H9 (cell line): ENCODE data around the gene SECTM1. TPM values are rescaled to one million over a fixed set of nuclear protein-coding genes. Genes with fewer than 3 reads are reported as not detected.

Experiments used
- DNase-seq: peaks from one replicate; pipeline ENCODE4 v3.0.0-alpha.2; 2017
- H2AFZ ChIP-seq: one replicate; pipeline ENCODE4 v1.6.1; 2013; ENCODE audit warnings: mild to moderate bottlenecking, low read length, control low read depth, moderate library complexity
- H2AK5ac ChIP-seq: 2 replicates; pipeline ENCODE4 v1.6.1; 2013; ENCODE audit warnings: low read length, control low read depth, mixed read lengths; ENCODE audit not compliant: insufficient read length
- H2BK120ac ChIP-seq: one replicate; pipeline ENCODE4 v1.6.1; 2013; ENCODE audit warnings: low read depth, mild to moderate bottlenecking, low read length, control low read depth, inconsistent platforms; ENCODE audit not compliant: poor library complexity, severe bottlenecking
- H2BK12ac ChIP-seq: 2 replicates; pipeline ENCODE4 v1.6.1; 2013; ENCODE audit warnings: low read length, control low read depth, mixed read lengths, low read depth; ENCODE audit not compliant: insufficient read length
- H2BK15ac ChIP-seq: 2 replicates; pipeline ENCODE4 v1.6.1; 2013; ENCODE audit warnings: low read depth, low read length, control low read depth
- H2BK20ac ChIP-seq: one replicate; pipeline ENCODE4 v1.6.1; 2013; ENCODE audit warnings: low read depth, mild to moderate bottlenecking, low read length, control low read depth, inconsistent platforms; ENCODE audit not compliant: poor library complexity, severe bottlenecking
- H2BK5ac ChIP-seq: 2 replicates; pipeline ENCODE4 v1.6.1; 2013; ENCODE audit warnings: low read length, control low read depth, mixed read lengths; ENCODE audit not compliant: insufficient read length
- H3K14ac ChIP-seq: 2 replicates; pipeline ENCODE4 v1.6.1; 2013; ENCODE audit warnings: low read length, control low read depth; ENCODE audit not compliant: insufficient read depth
- H3K18ac ChIP-seq: 2 replicates; pipeline ENCODE4 v1.6.1; 2013; ENCODE audit warnings: low read depth, mild to moderate bottlenecking, mixed read lengths, low read length, control low read depth; ENCODE audit not compliant: insufficient read length
- H3K23ac ChIP-seq: 2 replicates; pipeline ENCODE4 v1.6.1; 2013; ENCODE audit warnings: low read length, control low read depth, mixed read lengths, low read depth; ENCODE audit not compliant: insufficient read length
- H3K23me2 ChIP-seq: 2 replicates; pipeline ENCODE4 v1.6.1; 2013; ENCODE audit warnings: low read depth, mild to moderate bottlenecking, mixed read lengths, low read length, control low read depth; ENCODE audit not compliant: insufficient read length, poor library complexity, severe bottlenecking
- H3K27ac ChIP-seq: 2 replicates; pipeline ENCODE4 v1.5.1; 2013; ENCODE audit warnings: low read length, control low read depth, mixed read lengths, low read depth; ENCODE audit not compliant: insufficient read length
- H3K27me3 ChIP-seq: 2 replicates; pipeline ENCODE4 v1.6.1; 2013; ENCODE audit warnings: low read length, control low read depth, inconsistent platforms; ENCODE audit not compliant: insufficient read depth
- H3K4ac ChIP-seq: 2 replicates; pipeline ENCODE4 v1.6.1; 2013; ENCODE audit warnings: low read depth, mild to moderate bottlenecking, control low read depth, inconsistent platforms, low read length, moderate library complexity
- H3K4me1 ChIP-seq: 2 replicates; pipeline ENCODE4 v1.6.1; 2013; ENCODE audit warnings: low read length, control low read depth, inconsistent platforms; ENCODE audit not compliant: insufficient read depth
- H3K4me2 ChIP-seq: 2 replicates; pipeline ENCODE4 v1.6.1; 2013; ENCODE audit warnings: low read length, control low read depth, mixed read lengths; ENCODE audit not compliant: insufficient read length, insufficient read depth
- H3K56ac ChIP-seq: 2 replicates; pipeline ENCODE4 v1.6.1; 2013; ENCODE audit warnings: low read depth, mild to moderate bottlenecking, mixed read lengths, low read length, control low read depth; ENCODE audit not compliant: insufficient read length
- H3K79me1 ChIP-seq: 2 replicates; pipeline ENCODE4 v1.6.1; 2013; ENCODE audit warnings: low read depth, mild to moderate bottlenecking, moderate library complexity, low read length, control low read depth, inconsistent platforms; ENCODE audit not compliant: insufficient read depth, poor library complexity, severe bottlenecking
- H3K79me2 ChIP-seq: 2 replicates; pipeline ENCODE4 v1.6.1; 2013; ENCODE audit warnings: low read length, control low read depth, inconsistent platforms; ENCODE audit not compliant: insufficient read depth
- H3K9ac ChIP-seq: 2 replicates; pipeline ENCODE4 v1.6.1; 2013; ENCODE audit warnings: low read length, control low read depth, mixed read lengths; ENCODE audit not compliant: insufficient read length; ENCODE audit errors: extremely low read depth
- H3K9me3 ChIP-seq: one replicate; pipeline ENCODE4 v1.6.1; 2013; ENCODE audit warnings: low read depth, low read length, inconsistent platforms; ENCODE audit not compliant: control insufficient read depth
- H3T11ph ChIP-seq: one replicate; pipeline ENCODE4 v1.6.1; 2013; ENCODE audit warnings: mild to moderate bottlenecking, low read length, control low read depth, inconsistent platforms
- H4K20me1 ChIP-seq: one replicate; pipeline ENCODE4 v1.6.1; 2013; ENCODE audit not compliant: control insufficient read depth, insufficient read length, insufficient read depth
- H4K5ac ChIP-seq: 2 replicates; pipeline ENCODE4 v1.6.1; 2013; ENCODE audit warnings: low read depth, mild to moderate bottlenecking, mixed read lengths, low read length, control low read depth; ENCODE audit not compliant: insufficient read length
- H4K8ac ChIP-seq: replicated peaks from 2 replicates; pipeline ENCODE4 v1.6.1; 2013; ENCODE audit warnings: low read length, control low read depth, mixed read lengths, low read depth; ENCODE audit not compliant: insufficient read length
- H4K91ac ChIP-seq: 2 replicates; pipeline ENCODE4 v1.6.1; 2013; ENCODE audit warnings: low read depth, mild to moderate bottlenecking, moderate library complexity, mixed read lengths, low read length, control low read depth; ENCODE audit not compliant: insufficient read length
- H3K27ac Mint-ChIP-seq, 3 experiments: 2 replicates in 2 of 3; 3 replicates in 1 of 3; pipeline ENCODE4 v1.8.0; 2020 to 2021; ENCODE audit warnings: mixed read lengths in 3 of 3, mild to moderate bottlenecking in 1 of 3, moderate library complexity in 1 of 3
- H3K27me3 Mint-ChIP-seq: 2 replicates; pipeline ENCODE4 v1.8.0; 2021; ENCODE audit warnings: low read depth, mild to moderate bottlenecking, moderate library complexity, mixed read lengths
- H3K36me3 Mint-ChIP-seq, 3 experiments: 2 replicates in 2 of 3; 3 replicates in 1 of 3; pipeline ENCODE4 v1.8.0; 2020 to 2021; ENCODE audit warnings: low read depth in 3 of 3, mixed read lengths in 3 of 3; ENCODE audit not compliant: insufficient read depth in 1 of 3
- H3K4me1 Mint-ChIP-seq, 2 experiments: 2 replicates each; pipeline ENCODE4 v1.8.0; 2020; ENCODE audit warnings: mixed read lengths in 2 of 2
- H3K4me3 Mint-ChIP-seq, 2 experiments: 2 replicates in 1 of 2; 3 replicates in 1 of 2; pipeline ENCODE4 v1.8.0; 2020 to 2021; ENCODE audit warnings: mild to moderate bottlenecking in 2 of 2, mixed read lengths in 2 of 2, moderate library complexity in 1 of 2
- H3K9me3 Mint-ChIP-seq, 2 experiments: 2 replicates in 1 of 2; 3 replicates in 1 of 2; pipeline ENCODE4 v1.8.0; 2020; ENCODE audit warnings: mild to moderate bottlenecking in 2 of 2, mixed read lengths in 2 of 2, moderate library complexity in 1 of 2
- CTCF ChIP-seq: fragments of 200-600 bp; sonication (generic); conservative IDR thresholded peaks from 3 replicates; pipeline ENCODE4 v1.8.0; 2021; ENCODE audit warnings: antibody characterized with exemption, mild to moderate bottlenecking
- WGBS: extraction: QIAGEN DNeasy Blood & Tissue Kit; methylation state at CpG from one replicate; pipeline ENCODE4 v1.1.7; 2013; ENCODE audit warnings: missing lambda C conversion rate, low lambda C conversion rate, mixed read lengths; ENCODE audit not compliant: insufficient read length; ENCODE audit errors: extremely low coverage; 5-methylcytosine and 5-hydroxymethylcytosine counted together
- total RNA-seq: library from RNA; stranded (reverse); gene quantifications from 2 replicates; pipeline ENCODE4 v1.2.1, GENCODE V29; 2021

Gene SECTM1
- total RNA-seq, 1 experiment from 2014 or later = 0.28 TPM

- Histone ChIP-seq H3K4ac (no peak overlapping the region), H3K79me2 (no peaks in the 10 kb centered on the region), H4K5ac (no peak overlapping the region), H3K14ac (no peak overlapping the region), H3K4me2 (no peak overlapping the region), H3K18ac (no peak overlapping the region), H3K4me1 (no peaks in the 10 kb centered on the region), H4K8ac (no peak overlapping the region), H4K20me1 (no peaks in the 10 kb centered on the region), H2BK120ac (no peak overlapping the region), H2BK5ac (no peak overlapping the region), H3K56ac (no peak overlapping the region), H3K9me3 (no peaks in the 10 kb centered on the region), H3T11ph (no peak overlapping the region), H2AFZ (no peak overlapping the region), H2BK20ac (no peak overlapping the region), H2BK12ac (no peak overlapping the region), H3K27me3 (no peaks in the 10 kb centered on the region), H3K23ac (no peak overlapping the region), H3K27ac (no peak overlapping the region), H2AK5ac (no peak overlapping the region), H4K91ac (no peak overlapping the region), H2BK15ac (no peak overlapping the region), H3K9ac (no peak overlapping the region), H3K79me1 (no peaks in the 10 kb centered on the region), H3K23me2 (peaks cover 3% of the 10 kb centered on the region)
- no peak for DNase-seq
- no peak overlapping the region for H3K4me3 Mint-ChIP-seq
- no peak for TF ChIP-seq CTCF
- H3K27me3 Mint-ChIP-seq = peaks cover 13% of the 10 kb centered on the region
- no peaks in the 10 kb centered on the region for H3K36me3 Mint-ChIP-seq
- no CpG with 5 or more reads among the region's 9 CpGs for WGBS
- H3K9me3 Mint-ChIP-seq = peaks cover 0 to 5% of the 10 kb centered on the region in 2 experiments; a peak in 1 of 5 replicates
- no peak overlapping the region for H3K27ac Mint-ChIP-seq
- H3K4me1 Mint-ChIP-seq = peaks cover 8 to 18% of the 10 kb centered on the region in 2 experiments
Measured at GRCh38 chr17:82287013-82287867, 46.3 kb downstream of the SECTM1 start.
